COR-L47 (cell line): ENCODE measurements around the gene RPS15.
"Not testable (repeated sequence)": the region's sequence is repeated elsewhere in the genome, so short reads cannot be mapped to it uniquely, and the experiment has no call there.

Experiments
- DNase-seq: peaks from one replicate; lab custom pipeline; 2025; lab: John Stamatoyannopoulos, UW

RPS15 gene

DNA sequence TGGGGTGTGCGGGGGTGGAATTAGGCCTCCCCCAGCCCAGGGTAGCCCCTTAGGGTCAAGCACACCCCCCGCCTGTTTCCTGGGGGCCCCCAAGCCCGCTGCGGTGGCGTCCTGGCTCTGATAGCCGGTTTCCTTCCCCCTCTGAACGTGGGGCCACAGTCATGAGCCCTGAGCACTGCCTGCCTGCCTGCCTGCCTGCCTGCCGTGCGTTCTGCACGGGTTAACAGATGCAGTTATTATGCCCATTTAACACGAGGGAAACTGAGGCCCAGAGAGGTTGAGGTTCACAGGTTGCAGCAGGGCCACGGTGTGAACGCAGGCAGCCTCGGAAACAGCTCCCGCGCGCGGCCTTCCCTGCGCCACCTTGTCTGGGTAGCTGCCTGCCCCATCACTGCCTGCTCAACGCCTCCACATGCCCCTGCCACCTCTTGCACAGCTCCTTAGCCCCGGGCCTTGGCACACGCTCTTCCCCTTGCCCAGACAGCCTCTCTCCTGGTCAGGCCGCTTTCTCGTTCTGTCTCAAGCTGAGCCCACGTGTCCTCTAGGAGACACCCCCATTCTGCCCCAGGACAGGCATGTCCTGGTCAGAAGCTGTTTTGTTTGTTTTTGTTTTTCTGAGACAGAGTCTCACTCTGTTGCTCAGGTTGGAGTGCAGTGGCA, 35.7 kb upstream of the RPS15 start:
- DNase-seq: no peak

DNA sequence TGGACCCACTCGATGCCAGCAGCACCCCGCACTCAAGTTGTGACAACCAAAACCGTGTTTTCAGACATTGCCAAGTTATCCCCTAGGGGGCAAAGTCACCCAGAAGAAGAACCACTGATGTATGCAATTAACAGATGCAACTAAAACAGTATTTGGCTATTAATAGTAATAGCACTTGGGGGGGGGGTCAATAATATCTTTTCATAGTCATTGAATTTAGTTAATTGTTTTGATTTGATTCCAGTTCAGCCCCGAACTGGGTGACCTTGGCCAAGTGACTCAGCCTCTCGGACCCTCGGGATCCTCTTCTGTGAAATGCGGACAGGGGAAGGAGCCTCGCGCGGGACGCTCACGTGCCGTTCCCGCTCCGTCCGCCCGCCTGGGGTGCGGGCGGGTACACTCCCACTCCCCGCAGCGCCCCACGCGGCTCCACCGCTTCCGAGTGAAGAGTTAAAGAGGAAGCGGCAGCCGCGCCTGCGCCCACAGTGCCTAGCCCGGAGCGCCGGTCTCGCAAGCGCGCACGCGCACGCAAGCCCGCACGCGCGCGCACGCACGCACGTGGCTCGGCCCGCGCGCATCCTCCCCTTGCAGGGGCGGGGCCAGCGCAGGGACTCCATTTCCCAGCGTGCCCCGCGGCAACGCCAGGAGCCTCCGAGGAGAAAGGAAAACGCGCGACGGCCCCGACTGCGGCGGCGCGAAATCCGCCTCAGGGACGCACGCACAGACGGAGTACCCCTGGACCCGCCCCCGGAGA, 31.2 kb upstream of the RPS15 start:
- DNase-seq: peak; percentile 99

- no peak for DNase-seq
These were observed 30.5 kb upstream of the RPS15 start, which contains the start of gene DAZAP1 for GRCh38 chr19:1407528-1408299. Gene DAZAP1, plus strand, starts transcription at chr19:1407586. Its CDS starts 188 bp downstream, at chr19:1407774.

DNA sequence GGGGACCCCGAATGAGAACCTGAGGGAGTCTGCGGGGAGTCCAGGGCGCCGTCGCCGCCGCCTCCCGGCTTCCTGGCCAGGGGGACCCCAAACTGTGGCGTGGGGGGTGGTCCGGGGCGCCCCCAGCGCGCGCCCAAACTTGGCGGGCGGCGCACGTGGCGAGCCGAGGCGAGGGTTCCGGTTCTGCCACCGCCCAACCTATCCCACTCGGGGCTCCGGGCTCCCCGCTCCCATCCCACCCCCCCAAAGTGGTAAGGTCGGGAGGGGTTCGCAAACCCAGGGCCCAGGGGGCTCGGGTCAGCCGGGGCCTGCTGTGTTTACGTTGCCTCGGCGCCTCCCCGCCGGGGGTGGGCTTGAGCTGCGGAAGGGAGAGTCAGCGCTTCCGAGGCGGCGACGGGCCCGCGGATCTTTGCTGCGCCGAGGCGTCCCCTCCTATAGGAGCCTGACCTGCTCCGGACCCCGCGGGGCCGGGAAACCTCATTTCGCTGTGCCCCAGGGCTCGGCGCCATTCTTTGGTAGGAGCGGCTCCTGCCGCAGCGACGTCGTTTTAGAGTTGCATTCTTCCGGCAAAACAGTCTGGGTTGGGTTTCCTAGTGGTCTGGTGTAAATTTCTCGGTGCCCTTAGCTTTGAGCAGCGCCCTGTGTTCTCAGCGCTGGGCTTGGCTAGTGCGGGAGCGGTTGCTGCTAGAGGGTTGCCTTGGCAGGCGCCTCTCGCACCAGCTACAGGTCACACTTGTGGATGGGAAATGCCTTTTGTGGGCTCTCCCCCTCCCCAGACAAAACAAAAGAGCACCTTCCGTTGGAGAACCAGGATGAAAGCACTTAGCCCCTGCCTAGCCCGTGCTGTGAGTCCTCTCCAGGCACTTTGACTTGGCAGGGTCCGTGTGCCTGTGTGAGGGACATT, 29.6 kb upstream of the RPS15 start:
- DNase-seq: no peak

DNA sequence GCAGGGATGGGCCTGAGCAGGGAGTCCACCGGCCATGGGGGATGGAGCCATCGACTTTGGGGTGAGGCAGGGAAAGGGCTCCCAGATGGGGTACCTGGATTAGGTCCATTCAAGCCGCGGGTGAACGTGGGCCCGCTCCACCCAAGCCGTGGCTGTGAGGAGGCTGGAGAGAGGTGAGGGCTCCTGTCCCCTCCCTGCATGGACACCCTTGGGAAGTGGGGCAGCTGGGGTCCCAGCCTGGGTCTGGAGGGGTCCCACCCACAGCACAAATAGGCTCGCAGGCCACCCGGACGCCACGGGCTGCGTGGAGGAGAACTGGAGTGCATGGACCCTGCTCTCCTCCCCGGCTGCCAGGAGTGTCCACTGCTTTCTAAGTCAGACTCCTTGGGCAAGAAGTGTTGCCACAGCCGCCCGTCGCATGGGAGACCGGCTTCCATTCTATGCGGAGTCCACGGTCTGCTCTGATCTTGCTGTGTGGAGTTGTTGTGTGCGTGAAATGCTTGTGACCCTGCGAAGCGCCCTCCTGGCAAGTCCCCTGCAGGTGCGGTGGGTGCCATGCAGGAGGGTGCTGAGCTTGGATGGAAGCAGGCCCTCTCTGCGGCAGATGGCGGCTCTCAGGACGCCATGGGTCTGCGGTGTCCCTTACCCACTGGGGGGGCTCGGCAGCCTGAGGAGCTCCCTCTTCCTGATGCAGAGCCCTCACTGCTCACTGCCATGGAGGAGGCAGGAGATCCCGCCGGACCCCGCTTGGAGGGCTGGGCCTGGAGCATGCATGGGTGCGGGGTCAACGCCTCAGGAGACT, 28.8 kb upstream of the RPS15 start:
- DNase-seq: no peak

DNA sequence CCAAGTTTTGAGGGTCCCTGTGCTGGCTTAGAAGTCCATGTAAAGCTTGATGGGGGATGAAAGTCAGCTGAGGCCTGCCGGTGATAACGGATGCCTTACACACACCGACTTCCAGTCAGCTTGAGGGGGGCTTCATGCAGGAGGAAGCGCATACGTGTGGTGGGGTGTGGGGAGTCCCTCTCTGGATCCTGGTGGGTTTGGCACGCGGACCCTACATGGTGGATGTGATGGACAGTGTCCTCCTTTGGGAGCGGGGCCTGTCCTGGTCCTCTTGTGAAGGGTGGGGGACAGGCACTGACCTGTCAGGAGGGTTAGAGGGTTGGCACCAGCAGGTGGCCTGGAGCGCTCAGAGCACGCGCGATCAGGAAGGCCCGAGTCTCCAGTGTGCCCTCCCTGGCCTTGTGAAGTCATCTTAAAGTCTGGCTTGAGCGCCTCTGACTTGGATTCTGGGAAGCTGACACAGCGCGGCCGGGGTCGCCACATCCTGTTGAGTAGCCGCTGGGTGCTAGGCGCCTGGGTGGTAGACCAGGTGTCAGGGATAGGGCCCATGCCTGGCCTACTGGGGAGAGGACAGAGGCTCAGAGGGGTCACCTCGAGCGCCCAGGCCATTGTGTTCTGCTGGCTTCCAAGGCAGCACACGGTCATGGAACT, 27.9 kb upstream of the RPS15 start:
- no peak for DNase-seq

- DNase-seq: no peak
These were observed 27.4 kb upstream of the RPS15 start for GRCh38 chr19:1410789-1411188.

DNA sequence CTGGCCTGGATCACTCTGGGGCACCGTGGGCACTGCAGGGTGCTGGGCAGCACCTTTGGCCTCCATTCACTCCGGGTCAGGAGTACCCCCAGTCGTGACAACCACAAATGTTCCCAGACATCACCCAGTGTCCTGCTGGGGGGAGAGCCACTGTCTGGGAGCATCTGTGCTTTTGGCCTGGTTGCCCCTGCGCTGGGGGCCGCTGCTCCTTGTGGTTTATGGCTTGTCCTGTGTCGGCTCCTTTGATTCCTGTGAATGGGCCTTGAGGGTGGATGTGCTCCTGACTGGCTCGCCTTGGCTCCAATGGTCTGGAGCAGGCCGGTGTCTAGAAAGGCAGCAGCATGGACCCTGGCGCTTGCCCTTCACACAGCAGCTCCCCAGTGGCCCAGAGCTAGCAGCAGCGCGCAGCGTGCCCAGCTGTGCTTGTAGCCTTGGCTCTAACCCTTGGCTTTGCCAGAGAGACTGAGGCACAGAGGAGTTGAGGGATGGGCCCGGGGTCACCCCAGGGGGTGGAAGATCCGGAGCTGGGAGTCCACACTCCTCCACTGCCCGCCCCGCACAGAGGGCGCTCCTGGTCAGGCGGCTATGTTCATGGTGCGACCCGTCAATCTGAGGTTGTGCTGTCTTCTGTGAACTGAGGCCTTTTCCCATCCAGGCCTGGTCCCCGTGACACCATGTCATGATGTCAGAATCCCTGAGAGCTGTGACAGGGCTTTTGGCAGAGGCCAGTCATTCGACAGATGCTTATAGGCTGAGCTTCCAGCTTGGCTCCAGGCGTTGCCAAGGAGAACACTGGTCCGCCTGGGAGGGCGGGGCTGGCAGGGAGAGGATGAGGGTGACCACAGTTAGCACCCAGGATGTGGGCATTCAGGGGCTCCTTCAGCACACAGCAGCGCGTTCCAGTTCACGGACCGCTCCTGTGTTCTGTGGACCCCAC, 26.7 kb upstream of the RPS15 start:
- DNase-seq: no peak

DNA sequence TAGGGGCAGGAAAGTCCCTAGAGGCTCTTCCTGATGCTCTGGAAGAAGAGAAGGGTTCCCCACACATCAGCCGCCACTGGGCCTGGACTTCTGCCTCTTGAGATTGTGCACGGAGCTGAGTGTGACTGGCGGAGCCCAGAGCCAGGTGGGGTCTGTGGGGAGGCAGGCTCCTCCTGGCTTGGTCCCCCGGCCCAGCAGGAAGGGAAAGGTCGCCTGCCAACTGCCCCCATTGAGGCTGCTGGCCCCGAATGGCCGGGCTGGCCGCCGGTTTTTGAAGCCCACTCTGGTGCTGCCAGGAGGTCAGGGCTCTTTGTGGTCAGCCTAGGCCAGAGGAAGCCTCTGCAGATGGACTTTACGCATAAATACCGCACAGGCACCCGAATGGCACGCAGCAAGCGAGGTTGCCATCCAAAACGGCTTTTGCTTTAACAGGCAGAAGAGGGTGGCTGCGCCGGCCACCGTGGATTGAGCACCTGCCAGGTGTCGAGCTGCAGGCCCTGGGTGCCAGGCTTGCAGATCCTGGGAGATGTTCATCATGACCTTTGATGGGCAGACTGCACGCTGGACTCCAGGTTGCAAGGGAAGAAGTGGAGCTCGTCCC, 25.8 kb upstream of the RPS15 start:
- DNase-seq: no peak

GRCh38 chr19:1412995-1413800, 25.0 kb upstream of the RPS15 start:
- no peak for DNase-seq

DNA sequence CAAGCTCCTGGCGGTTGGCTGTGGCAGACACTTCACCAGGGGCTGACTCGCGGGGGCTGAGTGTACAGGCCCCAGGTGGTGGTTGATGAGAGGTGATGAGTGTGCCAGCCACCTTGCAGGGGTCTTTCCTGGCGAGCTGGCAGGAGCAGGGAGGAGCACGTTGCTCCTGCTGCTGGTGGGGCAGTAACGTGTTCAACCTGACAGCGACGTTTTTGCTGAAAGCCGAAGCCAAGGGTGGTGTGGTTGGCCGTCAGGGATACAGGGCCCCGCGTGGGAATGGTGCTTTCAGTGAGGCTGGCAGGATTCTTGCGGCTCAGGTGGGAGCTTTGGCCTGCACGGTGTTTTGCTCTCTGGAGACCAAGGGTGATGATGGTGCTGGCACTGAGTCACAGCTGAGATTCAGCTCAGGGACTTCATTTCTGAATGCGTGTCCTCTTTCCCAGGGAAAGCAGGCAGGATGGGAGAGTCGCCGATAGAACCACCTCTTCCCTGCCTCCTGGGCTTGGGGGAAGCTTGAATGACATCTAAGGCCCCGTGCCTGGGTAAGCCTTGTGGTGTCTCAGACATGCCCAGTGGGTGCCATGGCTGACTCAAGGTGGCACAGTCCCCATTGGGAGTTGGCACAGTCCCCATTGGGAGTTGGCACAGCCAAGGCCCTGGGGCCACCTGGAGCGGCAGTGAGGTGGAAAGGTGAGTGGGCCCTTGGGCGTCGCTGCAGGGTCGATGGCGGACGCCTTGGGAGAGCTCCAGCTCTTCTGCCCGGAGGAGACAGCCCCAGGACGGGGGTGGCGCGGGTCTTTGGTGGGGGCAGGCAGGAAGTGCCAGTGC, 22.0 kb upstream of the RPS15 start:
- no peak for DNase-seq

GRCh38 chr19:1417145-1417544, 21.1 kb upstream of the RPS15 start:
- DNase-seq: no peak

DNA sequence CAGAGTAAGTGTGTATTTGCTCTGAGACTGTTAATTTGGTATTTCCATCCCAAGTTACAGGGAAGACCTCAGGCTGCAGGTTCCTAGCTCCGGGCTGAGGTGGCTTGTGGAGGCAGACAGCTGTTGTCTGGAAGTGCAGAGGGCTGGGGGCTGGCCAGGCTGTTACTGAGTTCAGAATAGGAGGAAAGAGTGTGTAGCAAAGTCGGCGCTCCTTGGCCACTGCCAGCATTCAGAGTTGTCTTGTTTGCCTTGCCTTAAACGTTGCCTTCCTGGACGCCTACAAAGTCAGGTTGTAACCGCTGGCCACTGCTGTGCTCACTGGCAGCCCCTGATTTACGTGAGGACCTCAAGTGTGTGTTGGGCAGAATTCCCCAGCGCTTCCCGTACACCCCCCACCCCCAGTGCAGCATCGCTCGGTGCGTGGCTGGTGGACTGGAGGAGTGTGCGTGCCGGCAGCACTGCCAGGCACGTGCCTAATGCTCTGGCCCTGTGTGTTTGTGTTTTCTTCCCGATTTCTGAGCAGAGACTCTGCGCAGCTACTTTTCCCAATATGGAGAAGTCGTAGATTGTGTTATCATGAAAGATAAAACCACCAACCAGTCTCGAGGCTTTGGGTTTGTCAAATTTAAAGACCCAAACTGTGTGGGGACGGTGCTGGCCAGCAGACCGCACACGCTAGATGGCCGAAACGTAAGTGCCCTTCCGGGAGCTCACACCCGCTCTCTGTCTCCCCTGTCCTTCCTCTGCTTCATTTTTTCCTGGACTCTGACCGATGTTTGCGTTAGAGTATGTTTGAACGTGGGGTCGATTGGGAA, 20.3 kb upstream of the RPS15 start:
- DNase-seq: no peak

- DNase-seq: no peak
These were observed 19.8 kb upstream of the RPS15 start for GRCh38 chr19:1418496-1418775.

DNA sequence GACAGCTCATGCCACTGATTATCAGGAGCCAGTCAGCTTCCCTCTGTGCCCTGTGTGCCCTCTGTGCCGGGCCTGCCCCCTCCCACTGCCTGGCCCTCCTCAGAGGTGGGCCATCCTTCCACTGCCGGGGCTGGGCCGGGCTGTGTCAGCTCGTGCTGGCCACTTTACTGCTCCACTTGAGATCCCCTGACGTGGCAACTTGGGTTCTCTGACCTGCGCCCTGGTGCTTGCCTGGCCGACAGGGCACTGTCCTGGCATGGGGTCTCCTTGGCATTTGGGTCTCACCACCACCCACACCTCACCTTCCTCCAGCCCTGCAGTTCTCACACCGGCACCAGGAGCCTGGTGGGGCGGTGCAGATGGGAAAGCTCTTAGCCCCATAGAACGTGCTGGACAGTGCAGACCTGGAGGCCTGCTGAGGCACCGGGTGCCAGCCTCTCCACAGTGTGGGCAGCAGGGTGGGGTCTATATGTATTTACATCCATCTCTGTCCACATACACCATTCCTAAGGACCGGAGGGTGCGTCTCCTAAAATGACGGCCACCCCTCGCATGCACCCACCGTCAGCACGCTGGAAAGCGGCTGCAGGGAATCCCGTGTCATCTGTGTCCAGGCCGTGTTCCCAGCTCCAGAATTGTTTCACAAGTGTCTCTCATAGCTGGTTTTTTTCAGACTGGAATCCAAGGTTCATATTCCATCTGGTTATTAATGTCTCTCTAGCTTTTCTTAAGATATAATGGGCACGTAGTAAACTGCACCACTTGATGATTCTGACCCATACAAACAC, 19.1 kb upstream of the RPS15 start:
- DNase-seq: no peak

GRCh38 chr19:1420085-1420484, 18.1 kb upstream of the RPS15 start:
- DNase-seq: not testable (repeated sequence)
